ENCODE results near the gene GPR107.

Gene GPR107

GRCh38 chr9:130112538-130113151 is 58.9 kb downstream of the GPR107 start:
- DNase-seq = no peak

DNA sequence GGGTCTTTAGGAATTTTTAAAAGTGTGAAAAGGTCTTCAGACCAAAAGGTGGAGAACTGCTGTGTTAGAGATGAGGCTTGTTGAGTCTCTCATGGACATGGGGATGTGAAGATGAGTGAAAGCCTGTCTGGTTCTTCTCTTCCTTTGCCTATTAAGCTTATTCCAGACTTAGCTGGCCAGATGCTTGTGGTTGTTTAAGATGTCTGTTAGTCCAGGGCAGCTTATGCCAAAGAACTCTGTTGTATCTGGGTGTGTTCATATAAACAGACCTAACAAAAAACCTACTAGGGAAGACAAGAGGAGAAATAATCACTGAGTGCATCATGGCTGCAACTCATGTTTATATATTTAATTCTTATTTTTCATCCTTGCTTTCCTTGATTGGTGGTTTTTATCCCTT is 61.0 kb downstream of the GPR107 start:
- DNase-seq = no peak

- no peak for DNase-seq
Observed at GRCh38 chr9:130116346-130116745, 62.6 kb downstream of the GPR107 start.

DNA sequence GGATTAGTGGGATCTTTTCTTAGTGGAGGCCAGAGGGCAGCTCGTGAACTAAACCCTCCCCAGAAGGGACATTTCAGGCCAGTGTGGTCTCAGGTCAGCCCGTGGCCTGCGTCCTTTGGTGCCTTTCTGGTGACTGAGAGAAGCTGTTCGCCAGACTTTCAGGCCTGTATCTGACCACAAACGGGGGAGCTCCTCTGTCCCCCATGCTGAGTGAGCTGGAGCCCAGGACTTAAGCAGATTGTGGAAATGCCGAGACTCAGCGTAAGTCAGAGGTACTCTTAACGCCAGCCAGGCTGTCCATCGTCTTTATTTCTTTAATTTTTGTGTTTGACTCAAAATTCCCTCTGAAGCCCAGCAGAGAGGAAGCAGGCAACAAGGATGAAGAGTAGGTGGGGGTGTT is 63.7 kb downstream of the GPR107 start:
- no peak for DNase-seq

DNA sequence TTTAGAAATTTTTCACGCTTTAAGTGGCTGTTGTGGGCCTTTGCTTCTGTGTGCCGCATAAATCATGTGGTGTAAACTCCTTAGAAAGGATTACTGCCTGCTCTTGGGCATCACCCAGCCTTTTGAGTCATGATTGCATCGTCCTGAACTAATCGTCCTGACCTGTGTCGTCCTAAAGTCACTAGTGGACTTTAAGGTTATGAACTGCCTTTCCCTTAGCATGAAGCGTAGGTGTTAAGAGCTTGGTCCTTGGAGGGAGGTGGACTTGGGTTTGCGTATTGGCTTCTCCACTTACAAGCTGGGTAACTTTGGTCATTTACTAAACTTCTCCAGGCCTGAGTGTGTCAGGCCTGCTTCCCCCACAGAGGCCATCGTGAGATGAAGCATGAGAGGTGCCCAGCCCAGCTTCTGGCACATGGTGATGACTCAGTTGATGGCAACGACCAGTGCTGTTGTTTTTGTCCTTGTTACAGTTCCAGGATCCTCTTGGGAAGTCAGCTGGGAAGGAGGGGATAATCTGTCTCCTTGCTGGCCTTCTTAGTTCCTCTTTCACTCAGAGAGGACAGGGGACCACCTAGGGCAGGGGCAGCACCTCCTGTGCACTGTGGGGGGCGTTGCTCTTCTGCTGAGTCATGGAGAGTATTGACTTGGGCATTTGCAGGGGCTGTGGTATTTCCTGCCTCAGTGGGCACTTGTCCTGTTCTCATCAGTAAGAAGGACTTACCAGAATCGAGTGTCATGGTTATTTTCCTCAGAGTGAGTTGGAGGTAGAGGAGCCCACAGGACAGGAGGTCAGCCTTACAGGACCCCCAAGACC is 64.3 kb downstream of the GPR107 start:
- DNase-seq = no peak

DNA sequence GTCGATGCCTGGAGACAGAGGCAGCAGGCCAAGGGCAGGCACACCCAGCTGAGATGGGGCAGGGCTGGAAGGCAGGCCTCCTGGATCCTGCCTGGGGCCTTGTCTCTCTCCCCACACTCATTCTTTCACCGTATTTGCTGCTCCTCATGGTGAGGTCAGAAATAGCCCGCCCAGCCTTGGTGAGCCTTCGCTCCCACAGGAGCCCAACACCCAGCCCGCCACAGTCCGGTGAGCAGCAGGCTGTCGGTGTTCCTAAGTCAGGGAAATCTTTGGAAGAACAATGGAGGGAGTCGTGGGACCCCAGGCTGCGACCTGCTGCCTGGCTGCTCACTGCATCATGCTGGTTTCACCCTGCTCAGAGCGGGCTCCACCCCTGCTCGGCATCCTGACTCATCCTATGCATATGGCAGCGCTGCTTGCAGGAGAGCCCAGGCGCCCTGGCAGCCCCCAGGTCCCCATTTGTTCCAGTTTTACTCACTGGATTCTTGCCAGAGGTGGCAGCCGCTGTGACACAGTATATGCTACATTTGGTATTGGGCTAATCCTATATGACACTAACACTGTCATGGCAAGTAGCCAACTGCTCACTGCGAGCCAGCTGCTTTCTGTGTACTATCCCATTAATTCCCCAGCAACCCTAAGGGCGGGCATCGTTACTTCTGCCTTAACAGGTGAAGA is 65.3 kb downstream of the GPR107 start:
- DNase-seq = no peak

DNA sequence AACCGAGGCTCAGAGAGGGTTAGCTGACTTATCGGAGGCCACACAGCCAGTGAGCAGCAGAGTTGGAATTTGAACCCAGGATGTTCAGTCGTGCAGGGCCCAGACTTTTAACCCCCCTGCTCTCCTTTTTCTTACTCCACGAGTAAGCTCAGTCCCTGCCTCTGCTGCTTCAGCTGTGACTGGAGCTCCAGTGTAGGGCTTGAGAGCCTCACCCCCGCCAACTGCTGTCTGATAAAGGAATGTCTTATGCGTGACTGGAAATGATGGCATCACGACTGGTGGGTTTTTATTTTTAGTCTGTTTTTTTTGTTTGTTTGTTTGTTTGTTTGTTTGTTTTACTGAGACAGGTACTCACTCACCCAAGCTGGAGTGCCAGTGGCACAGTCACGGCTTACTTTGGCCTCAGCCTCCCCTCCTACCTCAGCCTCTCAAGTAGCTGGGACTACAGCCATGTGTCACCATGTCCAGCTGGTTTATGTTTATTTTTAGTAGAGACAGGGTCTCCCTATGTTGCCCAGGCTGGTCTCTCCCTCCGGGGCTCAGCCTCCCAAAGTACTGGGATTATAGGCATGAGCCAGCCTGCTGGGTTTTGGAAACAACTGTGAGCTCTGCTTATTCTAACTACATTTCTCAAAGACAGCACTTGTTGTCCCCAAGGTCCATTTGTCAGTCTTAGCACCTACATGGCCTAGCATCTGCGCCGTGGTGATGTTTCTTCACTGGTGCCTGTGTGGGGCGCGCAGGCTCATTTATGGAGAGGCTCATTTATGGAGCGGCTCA is 66.0 kb downstream of the GPR107 start:
- DNase-seq = no peak

DNA sequence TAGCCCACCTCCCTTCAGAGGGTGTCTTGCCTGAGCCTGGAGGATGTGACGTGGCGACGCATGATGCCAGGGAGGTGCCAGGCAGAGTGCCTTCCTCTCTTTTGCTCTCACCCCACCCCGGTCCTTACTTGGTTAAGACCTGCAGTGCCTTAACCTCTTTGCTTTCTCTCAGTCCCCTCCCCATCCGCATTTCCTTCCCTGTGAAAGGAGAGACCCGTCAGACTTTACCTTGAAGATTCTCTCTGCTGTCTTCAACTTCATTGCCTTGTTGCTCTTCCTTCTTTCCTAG is 66.5 kb downstream of the GPR107 start:
- no peak for DNase-seq

- DNase-seq = no peak
Observed at GRCh38 chr9:130120832-130121231, 67.1 kb downstream of the GPR107 start.

DNA sequence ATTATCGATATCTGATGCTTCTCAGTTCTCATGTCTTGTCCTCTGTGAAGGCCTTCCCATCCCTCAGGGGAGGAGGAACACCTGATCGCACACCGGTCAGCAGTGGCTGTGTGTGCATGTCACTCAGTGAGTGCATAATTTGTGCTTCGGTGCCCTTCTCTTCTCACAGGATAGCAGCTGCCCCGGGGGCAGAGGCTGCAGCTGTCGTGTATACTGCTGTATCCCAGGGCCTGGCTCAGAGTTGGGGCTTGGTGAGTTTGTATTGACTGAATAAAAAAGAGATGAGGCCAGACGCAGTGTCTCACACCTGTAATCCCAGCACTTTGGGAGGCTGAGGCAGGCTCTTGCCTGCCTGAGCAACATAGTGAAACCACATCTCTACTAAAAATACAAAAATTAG is 68.8 kb downstream of the GPR107 start:
- DNase-seq = no peak

DNA sequence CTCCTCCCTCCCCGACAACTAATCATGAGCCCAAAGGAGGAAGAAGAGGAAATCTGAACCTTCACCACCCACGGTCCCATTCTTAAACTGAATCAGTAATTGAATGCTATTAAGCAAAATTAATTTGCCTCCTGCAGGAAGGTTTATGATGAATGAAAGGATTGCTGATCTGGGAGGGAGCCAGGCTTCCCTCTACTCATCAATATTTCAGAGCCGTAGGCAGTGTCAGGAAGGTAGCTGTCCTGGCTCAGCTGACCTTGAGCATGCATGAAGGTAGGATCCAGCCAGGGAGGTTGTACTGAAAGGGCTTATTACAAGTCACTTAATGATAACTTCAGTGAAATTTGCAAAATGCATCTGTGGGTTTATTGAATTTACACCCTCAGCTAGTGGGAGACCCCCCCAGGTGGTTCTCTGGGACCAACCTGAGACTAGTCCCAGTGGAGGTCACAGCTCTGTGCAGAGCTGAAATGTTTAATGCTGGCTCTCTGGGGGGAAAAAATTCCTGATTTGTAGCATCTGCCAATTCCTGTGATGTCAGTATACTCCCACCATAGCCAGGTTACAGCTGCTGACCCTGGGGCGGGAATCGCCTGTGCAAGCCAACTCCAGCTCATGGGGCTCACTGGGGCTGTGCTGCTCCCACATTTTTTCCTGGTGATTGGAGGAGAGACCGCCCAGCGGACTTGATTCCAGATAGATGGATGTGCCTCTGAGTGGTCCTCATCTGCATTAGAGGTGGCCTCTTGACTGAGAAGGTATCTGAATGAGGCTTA is 70.6 kb downstream of the GPR107 start:
- no peak for DNase-seq

DNA sequence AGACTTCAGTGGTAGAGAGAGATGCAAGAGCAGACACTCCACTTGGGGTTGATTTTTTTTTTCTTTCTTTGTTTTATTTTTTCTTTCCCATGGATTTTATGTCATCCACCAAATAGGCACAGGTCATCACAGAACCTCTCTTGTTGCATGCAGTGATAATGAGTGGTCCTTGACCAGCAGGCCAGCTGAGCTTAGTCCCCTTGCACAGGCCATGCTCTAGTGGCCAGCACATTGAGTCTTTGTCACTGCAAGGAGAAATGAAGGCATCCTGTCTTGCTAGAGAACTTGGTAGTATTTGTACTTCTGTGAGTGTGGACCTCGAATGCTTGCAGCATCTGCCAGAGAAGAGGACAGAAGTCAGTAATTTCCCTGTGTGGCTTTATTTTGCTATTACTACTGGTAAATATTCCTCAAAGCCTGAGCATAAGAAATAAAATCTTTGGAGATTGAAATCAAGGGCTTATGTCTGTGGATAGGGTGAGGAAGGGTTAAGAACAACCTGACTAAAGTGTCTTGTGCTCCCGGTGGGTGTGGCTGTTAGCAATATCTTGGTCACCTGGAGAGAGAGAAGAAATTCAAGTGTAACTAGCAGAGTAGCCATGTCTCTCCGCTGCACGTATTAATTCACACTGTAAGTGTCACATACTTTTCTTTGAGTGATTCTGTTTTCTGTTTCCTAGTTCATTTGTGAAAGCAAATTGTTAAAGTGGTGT is 73.2 kb downstream of the GPR107 start:
- DNase-seq = no peak

- peak; percentile 67 for DNase-seq
Observed at GRCh38 chr9:130128251-130128650, 74.5 kb downstream of the GPR107 start.

- DNase-seq = peak; percentile 43
Observed at GRCh38 chr9:130128733-130129431, 75.2 kb downstream of the GPR107 start.

GRCh38 chr9:130129432-130130061 is 75.8 kb downstream of the GPR107 start:
- peak; percentile 12 for DNase-seq

DNA sequence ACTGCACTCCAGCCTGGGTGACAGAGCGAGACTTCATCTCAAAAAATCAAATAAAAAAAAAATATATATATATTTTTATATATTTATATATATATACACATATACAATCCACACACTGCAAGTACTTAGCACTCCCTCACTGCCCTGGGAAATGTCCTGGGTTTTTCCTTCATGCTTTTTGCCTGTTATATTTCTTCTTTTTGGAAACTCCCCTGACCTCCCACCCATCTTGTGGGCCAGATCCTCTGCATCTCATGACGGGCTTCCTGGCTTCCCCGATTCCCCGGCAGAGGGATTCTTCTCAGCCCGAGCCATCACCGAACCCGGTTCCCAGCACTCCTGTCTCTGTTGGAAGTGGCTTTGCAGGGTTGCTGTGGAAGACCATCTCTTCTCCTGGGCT is 79.0 kb downstream of the GPR107 start:
- DNase-seq = no peak

DNA sequence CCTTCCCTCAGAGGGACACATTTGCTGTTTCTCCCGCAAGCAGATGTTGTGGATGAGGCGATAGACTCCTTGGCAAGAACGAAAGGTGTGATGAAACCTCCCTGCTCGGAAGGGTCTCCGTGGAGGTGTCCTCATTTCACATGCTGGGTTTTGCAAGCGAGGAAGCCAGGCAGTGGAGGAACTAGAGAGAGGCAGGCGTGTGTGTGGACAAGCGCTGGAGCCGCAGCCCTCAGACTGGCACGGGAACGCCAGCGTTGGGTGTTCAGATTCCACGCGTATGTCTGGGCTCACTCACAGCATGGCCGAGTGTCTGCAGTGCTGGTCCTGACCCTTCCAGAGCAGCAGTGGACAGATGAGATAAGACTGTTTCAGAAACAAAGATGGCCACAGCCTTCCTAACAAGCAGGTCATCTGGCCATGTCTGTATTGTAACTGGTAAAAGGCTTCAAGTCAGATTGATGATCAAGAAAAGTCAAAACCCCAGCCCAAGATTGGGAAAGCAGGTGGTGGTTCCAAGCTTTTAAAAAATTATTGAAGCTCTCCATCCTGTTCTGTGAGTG is 83.5 kb downstream of the GPR107 start:
- DNase-seq = no peak

DNA sequence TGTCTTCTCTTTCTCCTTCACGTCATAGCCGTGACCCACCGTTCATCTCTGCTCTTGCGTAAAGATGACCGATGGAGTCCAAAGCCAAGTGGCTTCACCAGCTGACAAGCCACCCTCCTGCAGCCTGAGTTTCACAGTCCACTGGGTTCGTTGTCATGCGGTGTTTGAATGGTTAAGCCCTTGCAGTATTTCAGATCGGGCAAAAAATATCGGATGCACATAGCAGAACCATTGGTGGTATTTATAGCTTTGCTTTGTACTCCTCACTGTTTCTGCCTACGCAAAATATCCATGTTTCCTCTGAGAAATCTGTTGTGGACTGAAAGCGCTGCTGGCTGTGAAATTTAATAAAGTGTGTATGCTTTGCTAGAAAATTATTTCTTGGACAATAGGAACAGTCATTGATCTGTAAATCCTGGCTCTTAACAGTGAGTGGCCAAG is 84.0 kb downstream of the GPR107 start:
- no peak for DNase-seq

DNA sequence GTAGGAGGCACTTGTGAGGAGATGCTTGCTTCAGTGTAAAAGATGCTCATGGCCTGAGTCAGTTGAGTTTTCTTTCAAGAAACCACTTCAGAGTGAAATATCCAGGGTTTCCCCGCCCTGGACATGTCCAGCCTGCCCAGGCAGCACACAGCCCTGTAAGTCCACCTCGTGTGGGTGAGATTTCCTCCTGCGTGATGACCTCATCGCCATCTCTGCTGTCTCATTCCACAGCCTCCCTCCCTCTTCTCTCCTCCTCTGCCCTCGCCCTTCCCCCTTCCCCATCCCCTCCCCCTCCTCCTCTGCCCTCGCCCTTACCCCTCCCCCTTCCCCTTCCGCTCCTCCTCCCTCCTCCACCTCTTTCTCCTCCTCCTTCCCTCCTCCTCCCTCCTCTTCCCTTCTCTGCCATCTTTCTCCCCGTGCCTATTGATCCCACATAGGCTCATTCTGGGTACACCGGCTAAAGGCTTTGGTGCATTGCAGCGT is 84.5 kb downstream of the GPR107 start:
- DNase-seq = no peak

GRCh38 chr9:130138791-130139190 is 85.1 kb downstream of the GPR107 start:
- no peak for DNase-seq
